ENCODE results near the gene CORO7.

CORO7 gene

GRCh38 chr16:4349332-4349731, 67.1 kb downstream of the CORO7 start:
- H2AK5ac ChIP-seq (ENCODE audit: low read length, severe bottlenecking) = no peak overlapping the region
- H3K27ac ChIP-seq (ENCODE audit: low read length, poor library complexity, severe bottlenecking) = no peak overlapping the region
- H3K14ac ChIP-seq (ENCODE audit: low read length in 2 of 2) = no peak overlapping the region
- no peaks in the 10 kb centered on the region for H3K9me3 ChIP-seq (ENCODE audit: control insufficient read depth, low read length)
- no peak overlapping the region for H3K4me3 ChIP-seq (ENCODE audit: insufficient read depth in 1 of 2, low read depth in 1 of 2, low read length in 2 of 2)
- H2BK120ac ChIP-seq (ENCODE audit: low read depth, low read length) = no peak overlapping the region
- no peak overlapping the region for H2AFZ ChIP-seq (ENCODE audit: low read depth, low read length)
- no peak overlapping the region for H2BK15ac ChIP-seq (ENCODE audit: low read depth, poor library complexity, severe bottlenecking)
- no peak overlapping the region for H3K23ac ChIP-seq (ENCODE audit: low read length in 2 of 2)
- peaks cover 11% of the 10 kb centered on the region for H3K4me1 ChIP-seq (ENCODE audit: control insufficient read depth, insufficient read depth, low read depth, low read length)
- no peak overlapping the region for H2BK12ac ChIP-seq (ENCODE audit: low read length in 2 of 2)
- no peaks in the 10 kb centered on the region for H3K27me3 ChIP-seq (ENCODE audit: control insufficient read depth in 1 of 2, insufficient read depth in 1 of 2, low read length in 2 of 2)
- H3K18ac ChIP-seq (ENCODE audit: low read depth in 1 of 2, low read length in 2 of 2) = no peak overlapping the region
- no peak overlapping the region for H4K8ac ChIP-seq (ENCODE audit: low read length)
- WGBS = 100% methylated on average over 2 of the region's 5 CpGs
- H3K4me2 ChIP-seq (ENCODE audit: low read length, poor library complexity, severe bottlenecking) = no peak overlapping the region
- H3K79me1 ChIP-seq (replicated peaks; ENCODE audit: low read length, poor library complexity, severe bottlenecking) = peaks cover 10% of the 10 kb centered on the region
- no peak overlapping the region for H2BK5ac ChIP-seq (ENCODE audit: low read depth, low read length, poor library complexity, severe bottlenecking)
- H3K36me3 ChIP-seq (ENCODE audit: control insufficient read depth in 1 of 2, insufficient read depth in 2 of 2, low read depth in 1 of 2, low read length in 2 of 2) = peaks cover 0 to 19% of the 10 kb centered on the region in 2 experiments
- no peak overlapping the region for H3K4ac ChIP-seq (ENCODE audit: low read depth in 1 of 2, low read length in 2 of 2)
- DNase-seq = no peak
- H3K9ac ChIP-seq (ENCODE audit: low read length) = peak overlapping the region; percentile 41
- H4K91ac ChIP-seq (ENCODE audit: low read length) = no peak overlapping the region

GRCh38 chr16:4347765-4348509, 68.5 kb downstream of the CORO7 start:
- no peaks in the 10 kb centered on the region for H3K9me3 ChIP-seq (ENCODE audit: control insufficient read depth, low read length)
- no peak overlapping the region for H4K8ac ChIP-seq (ENCODE audit: low read length)
- DNase-seq = no peak
- no peak overlapping the region for H3K4me2 ChIP-seq (ENCODE audit: low read length, poor library complexity, severe bottlenecking)
- no peak overlapping the region for H3K14ac ChIP-seq (ENCODE audit: low read length in 2 of 2)
- H4K91ac ChIP-seq (ENCODE audit: low read length) = no peak overlapping the region
- H3K36me3 ChIP-seq (ENCODE audit: control insufficient read depth in 1 of 2, insufficient read depth in 2 of 2, low read depth in 1 of 2, low read length in 2 of 2) = peaks cover 0 to 20% of the 10 kb centered on the region in 2 experiments
- H3K4me3 ChIP-seq (ENCODE audit: insufficient read depth in 1 of 2, low read depth in 1 of 2, low read length in 2 of 2) = no peak overlapping the region
- WGBS = 96% methylated on average over 17 of the region's 17 CpGs
- H3K18ac ChIP-seq (ENCODE audit: low read depth in 1 of 2, low read length in 2 of 2) = no peak overlapping the region
- H3K23ac ChIP-seq (ENCODE audit: low read length in 2 of 2) = no peak overlapping the region
- no peak overlapping the region for H3K4ac ChIP-seq (ENCODE audit: low read depth in 1 of 2, low read length in 2 of 2)
- H3K4me1 ChIP-seq (ENCODE audit: control insufficient read depth, insufficient read depth, low read depth, low read length) = peaks cover 19% of the 10 kb centered on the region
- no peak overlapping the region for H3K9ac ChIP-seq (ENCODE audit: low read length)
- H3K79me1 ChIP-seq (replicated peaks; ENCODE audit: low read length, poor library complexity, severe bottlenecking) = peaks cover 21% of the 10 kb centered on the region
- H2BK12ac ChIP-seq (ENCODE audit: low read length in 2 of 2) = no peak overlapping the region
- H2AK5ac ChIP-seq (ENCODE audit: low read length, severe bottlenecking) = no peak overlapping the region
- no peaks in the 10 kb centered on the region for H3K27me3 ChIP-seq (ENCODE audit: control insufficient read depth in 1 of 2, insufficient read depth in 1 of 2, low read length in 2 of 2)
- no peak overlapping the region for H2BK120ac ChIP-seq (ENCODE audit: low read depth, low read length)
- H3K27ac ChIP-seq (ENCODE audit: low read length, poor library complexity, severe bottlenecking) = no peak overlapping the region
- no peak overlapping the region for H2BK5ac ChIP-seq (ENCODE audit: low read depth, low read length, poor library complexity, severe bottlenecking)
- no peak overlapping the region for H2AFZ ChIP-seq (ENCODE audit: low read depth, low read length)
- no peak overlapping the region for H2BK15ac ChIP-seq (ENCODE audit: low read depth, poor library complexity, severe bottlenecking)

- Histone ChIP-seq H3K14ac (ENCODE audit: low read length in 2 of 2) (no peak overlapping the region), H2BK5ac (ENCODE audit: low read depth, low read length, poor library complexity, severe bottlenecking) (no peak overlapping the region), H2BK12ac (ENCODE audit: low read length in 2 of 2) (no peak overlapping the region), H3K27me3 (ENCODE audit: control insufficient read depth in 1 of 2, insufficient read depth in 1 of 2, low read length in 2 of 2) (no peaks in the 10 kb centered on the region), H3K9me3 (ENCODE audit: control insufficient read depth, low read length) (no peaks in the 10 kb centered on the region), H4K91ac (ENCODE audit: low read length) (no peak overlapping the region), H2BK15ac (ENCODE audit: low read depth, poor library complexity, severe bottlenecking) (no peak overlapping the region), H3K4me1 (ENCODE audit: control insufficient read depth, insufficient read depth, low read depth, low read length) (peaks cover 18% of the 10 kb centered on the region), H2BK120ac (ENCODE audit: low read depth, low read length) (no peak overlapping the region), H3K4ac (ENCODE audit: low read depth in 1 of 2, low read length in 2 of 2) (no peak overlapping the region), H3K27ac (ENCODE audit: low read length, poor library complexity, severe bottlenecking) (no peak overlapping the region), H3K4me3 (ENCODE audit: insufficient read depth in 1 of 2, low read depth in 1 of 2, low read length in 2 of 2) (no peak overlapping the region), H2AFZ (ENCODE audit: low read depth, low read length) (no peak overlapping the region), H3K4me2 (ENCODE audit: low read length, poor library complexity, severe bottlenecking) (no peak overlapping the region), H3K36me3 (ENCODE audit: control insufficient read depth in 1 of 2, insufficient read depth in 2 of 2, low read depth in 1 of 2, low read length in 2 of 2) (peaks cover 0 to 21% of the 10 kb centered on the region in 2 experiments), H3K23ac (ENCODE audit: low read length in 2 of 2) (no peak overlapping the region), H2AK5ac (ENCODE audit: low read length, severe bottlenecking) (no peak overlapping the region), H3K18ac (ENCODE audit: low read depth in 1 of 2, low read length in 2 of 2) (no peak overlapping the region), H3K79me1 (replicated peaks; ENCODE audit: low read length, poor library complexity, severe bottlenecking) (peaks cover 24% of the 10 kb centered on the region), H4K8ac (ENCODE audit: low read length) (no peak overlapping the region), H3K9ac (ENCODE audit: low read length) (no peak overlapping the region)
- 93% methylated on average over 8 of the region's 8 CpGs for WGBS
- DNase-seq = peak; percentile 55
Measured at GRCh38 chr16:4347010-4347409, 69.4 kb downstream of the CORO7 start.

GRCh38 chr16:4345836-4346781, 70.3 kb downstream of the CORO7 start:
- Histone ChIP-seq H2AFZ (ENCODE audit: low read depth, low read length) (no peak overlapping the region), H3K14ac (ENCODE audit: low read length in 2 of 2) (no peak overlapping the region), H4K8ac (ENCODE audit: low read length) (no peak overlapping the region), H3K4me3 (ENCODE audit: insufficient read depth in 1 of 2, low read depth in 1 of 2, low read length in 2 of 2) (no peak overlapping the region), H3K23ac (ENCODE audit: low read length in 2 of 2) (no peak overlapping the region), H3K27me3 (ENCODE audit: control insufficient read depth in 1 of 2, insufficient read depth in 1 of 2, low read length in 2 of 2) (no peaks in the 10 kb centered on the region), H2BK120ac (ENCODE audit: low read depth, low read length) (no peak overlapping the region), H3K27ac (ENCODE audit: low read length, poor library complexity, severe bottlenecking) (no peak overlapping the region), H3K9ac (ENCODE audit: low read length) (no peak overlapping the region), H3K18ac (ENCODE audit: low read depth in 1 of 2, low read length in 2 of 2) (no peak overlapping the region), H3K9me3 (ENCODE audit: control insufficient read depth, low read length) (no peaks in the 10 kb centered on the region), H4K91ac (ENCODE audit: low read length) (no peak overlapping the region), H2AK5ac (ENCODE audit: low read length, severe bottlenecking) (no peak overlapping the region), H3K4me2 (ENCODE audit: low read length, poor library complexity, severe bottlenecking) (no peak overlapping the region), H3K4me1 (ENCODE audit: control insufficient read depth, insufficient read depth, low read depth, low read length) (peaks cover 16% of the 10 kb centered on the region), H2BK15ac (ENCODE audit: low read depth, poor library complexity, severe bottlenecking) (no peak overlapping the region), H2BK5ac (ENCODE audit: low read depth, low read length, poor library complexity, severe bottlenecking) (no peak overlapping the region), H3K36me3 (ENCODE audit: control insufficient read depth in 1 of 2, insufficient read depth in 2 of 2, low read depth in 1 of 2, low read length in 2 of 2) (peaks cover 6 to 29% of the 10 kb centered on the region in 2 experiments), H2BK12ac (ENCODE audit: low read length in 2 of 2) (no peak overlapping the region), H3K4ac (ENCODE audit: low read depth in 1 of 2, low read length in 2 of 2) (no peak overlapping the region), H3K79me1 (replicated peaks; ENCODE audit: low read length, poor library complexity, severe bottlenecking) (peaks cover 31% of the 10 kb centered on the region)
- 69% methylated on average over 11 of the region's 14 CpGs for WGBS
- peak; percentile 70 for DNase-seq

Data from mesenchymal stem cell (in vitro differentiated cells and primary cell).